ENCODE results near the gene PLXNA4.

The PLXNA4 gene

DNA sequence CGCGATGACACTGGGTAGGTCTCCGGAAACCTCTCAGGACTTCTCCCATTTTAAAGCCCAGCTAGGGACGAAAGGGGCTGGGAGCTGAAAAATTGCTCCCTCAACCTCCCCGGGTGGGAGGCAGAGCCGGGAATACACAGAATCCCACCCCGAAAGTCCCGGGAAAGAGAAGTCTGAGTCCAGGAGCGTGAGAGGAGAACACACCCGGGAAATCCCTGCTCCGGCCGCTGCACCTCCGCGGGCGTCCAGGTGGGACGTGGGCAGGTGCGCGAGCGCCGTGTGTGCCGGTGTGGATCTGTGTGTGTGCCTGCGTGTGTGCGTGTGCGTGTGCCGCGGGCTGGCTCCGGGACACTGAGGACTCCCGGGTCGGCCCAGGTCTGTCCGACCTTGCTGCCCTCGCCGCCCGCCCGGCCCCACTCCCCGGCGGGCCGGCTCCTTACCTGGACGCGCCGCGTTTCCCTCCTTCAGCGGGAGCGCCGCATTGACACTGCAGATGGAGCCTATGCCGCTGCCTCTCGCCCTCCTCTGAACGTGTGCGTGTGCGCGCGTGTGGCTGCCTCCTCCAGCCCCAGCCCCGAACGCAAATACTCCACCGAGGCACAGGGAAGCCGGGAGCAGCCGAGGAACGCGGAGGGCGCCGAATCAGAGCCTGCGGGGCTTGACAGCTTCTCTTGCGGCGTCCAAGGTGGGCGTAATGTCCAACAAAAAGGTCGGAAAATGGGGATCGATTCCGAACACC, at the start of gene PLXNA4:
PLXNA4 (minus strand) TSS at position 489 of the 739 bp plus-strand sequence. CDS start 67,777 bp downstream, outside the sequence.
- H3K9me3 ChIP-seq (ENCODE audit: control insufficient read depth, insufficient read depth, low read length) = no peaks in the 10 kb centered on the region
- H3K9ac ChIP-seq (ENCODE audit: low read depth, low read length) = no peak within 1 kb of the TSS
- H3K4me3 ChIP-seq (ENCODE audit: low read depth, low read length) = peak within 1 kb of the TSS; percentile 56
- no peak within 1 kb of the TSS for H3K27ac ChIP-seq (ENCODE audit: low read depth, low read length)
- no peaks in the 10 kb centered on the region for H3K36me3 ChIP-seq (ENCODE audit: control insufficient read depth, insufficient read depth, low read length)
- H3K4me1 ChIP-seq (ENCODE audit: control insufficient read depth, insufficient read depth, low read length) = peaks cover 40% of the 10 kb centered on the region
- H3K27me3 ChIP-seq (ENCODE audit: control insufficient read depth, insufficient read depth, low read length) = peaks cover 88% of the 10 kb centered on the region

DNA sequence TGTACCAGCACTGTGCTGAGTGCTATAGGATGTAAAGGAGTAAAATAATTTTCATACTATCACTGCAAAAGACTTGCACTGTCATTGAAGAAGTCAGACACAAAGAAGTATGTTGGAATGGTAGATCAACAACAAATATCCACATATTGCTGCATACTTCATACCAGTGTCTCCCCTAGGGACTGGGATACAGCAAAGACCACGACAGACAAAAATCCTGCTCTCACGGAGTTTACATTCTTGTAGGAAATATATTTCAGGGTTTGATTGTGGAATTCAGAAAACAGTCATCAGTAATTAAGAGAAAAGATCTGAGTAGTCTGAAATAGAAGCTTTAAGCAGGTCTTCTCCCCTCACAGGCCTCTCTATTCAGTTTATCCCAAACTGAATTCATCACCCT, 49.4 kb upstream of the PLXNA4 start:
- Histone ChIP-seq H3K4me1 (ENCODE audit: control insufficient read depth, insufficient read depth, low read length) (no peaks in the 10 kb centered on the region), H3K27ac (ENCODE audit: low read depth, low read length) (no peak overlapping the region), H3K36me3 (ENCODE audit: control insufficient read depth, insufficient read depth, low read length) (no peaks in the 10 kb centered on the region), H3K27me3 (ENCODE audit: control insufficient read depth, insufficient read depth, low read length) (no peaks in the 10 kb centered on the region), H3K9me3 (ENCODE audit: control insufficient read depth, insufficient read depth, low read length) (no peaks in the 10 kb centered on the region), H3K9ac (ENCODE audit: low read depth, low read length) (no peak overlapping the region), H3K4me3 (ENCODE audit: low read depth, low read length) (no peak overlapping the region)

GRCh38 chr7:132622081-132622480, 45.8 kb upstream of the PLXNA4 start:
- Histone ChIP-seq H3K4me3 (ENCODE audit: low read depth, low read length) (no peak overlapping the region), H3K9me3 (ENCODE audit: control insufficient read depth, insufficient read depth, low read length) (no peaks in the 10 kb centered on the region), H3K27ac (ENCODE audit: low read depth, low read length) (no peak overlapping the region), H3K4me1 (ENCODE audit: control insufficient read depth, insufficient read depth, low read length) (peaks cover 11% of the 10 kb centered on the region), H3K9ac (ENCODE audit: low read depth, low read length) (no peak overlapping the region), H3K36me3 (ENCODE audit: control insufficient read depth, insufficient read depth, low read length) (no peaks in the 10 kb centered on the region), H3K27me3 (ENCODE audit: control insufficient read depth, insufficient read depth, low read length) (no peaks in the 10 kb centered on the region)

GRCh38 chr7:132619967-132620366, 43.7 kb upstream of the PLXNA4 start:
- Histone ChIP-seq H3K4me1 (ENCODE audit: control insufficient read depth, insufficient read depth, low read length) (peaks cover 15% of the 10 kb centered on the region), H3K27me3 (ENCODE audit: control insufficient read depth, insufficient read depth, low read length) (peaks cover 19% of the 10 kb centered on the region), H3K4me3 (ENCODE audit: low read depth, low read length) (no peak overlapping the region), H3K36me3 (ENCODE audit: control insufficient read depth, insufficient read depth, low read length) (no peaks in the 10 kb centered on the region), H3K9ac (ENCODE audit: low read depth, low read length) (no peak overlapping the region), H3K9me3 (ENCODE audit: control insufficient read depth, insufficient read depth, low read length) (no peaks in the 10 kb centered on the region), H3K27ac (ENCODE audit: low read depth, low read length) (no peak overlapping the region)

GRCh38 chr7:132618956-132619305, 42.7 kb upstream of the PLXNA4 start:
- peaks cover 21% of the 10 kb centered on the region for H3K27me3 ChIP-seq (ENCODE audit: control insufficient read depth, insufficient read depth, low read length)

DNA sequence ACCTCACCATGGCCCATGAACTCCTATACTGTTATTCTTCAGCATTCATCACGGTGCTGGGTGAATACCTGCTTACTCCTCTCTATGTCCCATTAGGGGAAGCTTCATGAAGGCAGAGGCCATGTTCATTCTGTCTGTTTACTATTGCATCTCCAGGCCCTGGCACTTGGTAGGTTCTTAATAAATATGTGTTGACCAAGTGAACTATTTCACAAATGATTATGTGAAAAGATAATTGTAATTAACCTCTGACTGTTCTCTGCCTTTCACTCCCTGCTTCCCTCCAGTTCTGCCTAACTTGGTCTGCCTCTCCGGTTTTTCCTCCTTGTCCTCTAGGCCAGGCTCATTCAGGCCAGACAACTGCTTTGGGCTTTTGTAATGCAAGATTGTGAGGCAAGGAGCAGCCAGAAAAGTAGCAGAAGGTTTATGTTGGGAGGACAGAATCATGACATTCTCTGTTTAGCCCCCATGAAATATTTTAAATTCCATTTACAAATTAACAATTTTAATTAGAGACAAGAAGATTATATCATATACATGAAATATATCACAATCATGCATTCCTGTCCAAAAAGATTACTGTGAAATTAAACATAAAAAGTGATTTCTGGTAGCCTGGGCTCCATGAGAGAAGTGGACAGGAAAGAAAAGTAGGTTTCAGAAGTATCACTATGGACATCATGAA, 42.1 kb upstream of the PLXNA4 start:
- Histone ChIP-seq H3K9ac (ENCODE audit: low read depth, low read length) (no peak overlapping the region), H3K9me3 (ENCODE audit: control insufficient read depth, insufficient read depth, low read length) (no peaks in the 10 kb centered on the region), H3K4me1 (ENCODE audit: control insufficient read depth, insufficient read depth, low read length) (peaks cover 20% of the 10 kb centered on the region), H3K27me3 (ENCODE audit: control insufficient read depth, insufficient read depth, low read length) (peaks cover 21% of the 10 kb centered on the region), H3K4me3 (ENCODE audit: low read depth, low read length) (no peak overlapping the region), H3K27ac (ENCODE audit: low read depth, low read length) (no peak overlapping the region), H3K36me3 (ENCODE audit: control insufficient read depth, insufficient read depth, low read length) (no peaks in the 10 kb centered on the region)

More at GRCh38 chr7:132618956-132619305, 42.7 kb upstream of the PLXNA4 start:
- no peak overlapping the region for H3K27ac ChIP-seq (ENCODE audit: low read depth, low read length)
- no peaks in the 10 kb centered on the region for H3K9me3 ChIP-seq (ENCODE audit: control insufficient read depth, insufficient read depth, low read length)
- no peak overlapping the region for H3K4me3 ChIP-seq (ENCODE audit: low read depth, low read length)
- H3K36me3 ChIP-seq (ENCODE audit: control insufficient read depth, insufficient read depth, low read length) = no peaks in the 10 kb centered on the region
- no peak overlapping the region for H3K9ac ChIP-seq (ENCODE audit: low read depth, low read length)
- peaks cover 20% of the 10 kb centered on the region for H3K4me1 ChIP-seq (ENCODE audit: control insufficient read depth, insufficient read depth, low read length)

GRCh38 chr7:132614428-132615318, 38.4 kb upstream of the PLXNA4 start:
- Histone ChIP-seq H3K4me1 (ENCODE audit: control insufficient read depth, insufficient read depth, low read length) (peaks cover 20% of the 10 kb centered on the region), H3K27ac (ENCODE audit: low read depth, low read length) (no peak overlapping the region), H3K9ac (ENCODE audit: low read depth, low read length) (no peak overlapping the region), H3K9me3 (ENCODE audit: control insufficient read depth, insufficient read depth, low read length) (no peaks in the 10 kb centered on the region), H3K4me3 (ENCODE audit: low read depth, low read length) (peak overlapping the region; percentile 63), H3K36me3 (ENCODE audit: control insufficient read depth, insufficient read depth, low read length) (no peaks in the 10 kb centered on the region), H3K27me3 (ENCODE audit: control insufficient read depth, insufficient read depth, low read length) (peaks cover 21% of the 10 kb centered on the region)

- Histone ChIP-seq H3K27ac (ENCODE audit: low read depth, low read length) (no peak overlapping the region), H3K9me3 (ENCODE audit: control insufficient read depth, insufficient read depth, low read length) (no peaks in the 10 kb centered on the region), H3K27me3 (ENCODE audit: control insufficient read depth, insufficient read depth, low read length) (peaks cover 21% of the 10 kb centered on the region), H3K36me3 (ENCODE audit: control insufficient read depth, insufficient read depth, low read length) (no peaks in the 10 kb centered on the region), H3K4me1 (ENCODE audit: control insufficient read depth, insufficient read depth, low read length) (peaks cover 16% of the 10 kb centered on the region), H3K9ac (ENCODE audit: low read depth, low read length) (no peak overlapping the region), H3K4me3 (ENCODE audit: low read depth, low read length) (no peak overlapping the region)
Observed at GRCh38 chr7:132613737-132614136, 37.5 kb upstream of the PLXNA4 start.

DNA sequence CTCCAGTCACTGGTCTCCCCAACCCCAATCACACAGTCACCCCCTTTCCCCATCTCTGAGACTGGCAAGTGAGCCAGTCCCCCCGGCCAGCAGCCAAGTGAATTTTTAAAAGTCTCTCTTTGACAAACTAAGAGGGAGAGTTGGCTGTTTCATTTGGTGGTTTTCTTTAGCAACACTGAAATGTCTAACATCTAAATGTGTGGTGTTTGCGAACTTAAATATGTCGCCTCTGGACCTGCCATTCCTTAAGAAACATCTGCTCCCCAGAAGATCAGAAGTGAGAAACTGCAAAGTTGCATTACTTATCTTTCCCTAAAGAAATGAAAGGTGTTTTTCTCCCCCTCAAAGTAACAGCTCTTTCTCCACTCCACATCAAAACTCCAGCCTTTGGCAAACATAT, 34.7 kb upstream of the PLXNA4 start:
- Histone ChIP-seq H3K27ac (ENCODE audit: low read depth, low read length) (no peak overlapping the region), H3K9ac (ENCODE audit: low read depth, low read length) (no peak overlapping the region), H3K4me3 (ENCODE audit: low read depth, low read length) (no peak overlapping the region), H3K36me3 (ENCODE audit: control insufficient read depth, insufficient read depth, low read length) (no peaks in the 10 kb centered on the region), H3K4me1 (ENCODE audit: control insufficient read depth, insufficient read depth, low read length) (peaks cover 9% of the 10 kb centered on the region), H3K9me3 (ENCODE audit: control insufficient read depth, insufficient read depth, low read length) (no peaks in the 10 kb centered on the region), H3K27me3 (ENCODE audit: control insufficient read depth, insufficient read depth, low read length) (peaks cover 12% of the 10 kb centered on the region)

DNA sequence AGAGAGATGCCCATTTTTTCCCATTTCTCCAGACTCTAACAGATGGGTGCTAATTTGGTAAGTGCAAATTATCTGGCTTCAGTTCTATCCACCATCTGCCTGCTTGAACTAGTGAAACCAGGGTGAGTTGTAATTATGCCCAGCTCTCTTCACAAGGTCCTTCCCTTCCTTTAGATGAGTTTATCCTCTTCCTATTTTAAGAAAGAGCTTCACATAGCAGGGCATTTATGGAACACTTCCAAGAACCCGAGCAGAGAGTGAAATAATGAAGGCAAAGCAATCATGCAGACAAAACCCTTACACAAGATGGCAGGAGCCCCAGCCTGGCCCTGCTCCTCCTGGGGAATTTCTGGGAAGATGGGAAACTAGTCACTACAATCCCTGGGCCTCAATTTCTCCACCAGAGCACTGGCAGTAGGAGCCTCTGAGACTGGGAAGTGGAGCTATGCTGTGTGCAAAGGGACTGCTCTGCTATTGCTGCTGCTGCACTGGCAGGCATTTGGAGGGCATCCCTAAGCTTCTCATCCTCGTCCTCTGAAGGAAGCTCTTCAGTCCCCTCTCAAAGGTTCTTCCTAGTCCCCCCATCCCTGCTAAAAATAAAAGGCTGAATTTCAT, 33.7 kb upstream of the PLXNA4 start:
- Histone ChIP-seq H3K9ac (ENCODE audit: low read depth, low read length) (no peak overlapping the region), H3K27me3 (ENCODE audit: control insufficient read depth, insufficient read depth, low read length) (peaks cover 2% of the 10 kb centered on the region; the same call in 1 of the 2 replicates), H3K27ac (ENCODE audit: low read depth, low read length) (no peak overlapping the region)

More for the DNA sequence above, 33.7 kb upstream of the PLXNA4 start:
- no peaks in the 10 kb centered on the region for H3K36me3 ChIP-seq (ENCODE audit: control insufficient read depth, insufficient read depth, low read length)
- H3K4me3 ChIP-seq (ENCODE audit: low read depth, low read length) = no peak overlapping the region
- H3K4me1 ChIP-seq (ENCODE audit: control insufficient read depth, insufficient read depth, low read length) = peaks cover 6% of the 10 kb centered on the region
- no peaks in the 10 kb centered on the region for H3K9me3 ChIP-seq (ENCODE audit: control insufficient read depth, insufficient read depth, low read length)
